ENCODE results near the gene KRT16. TPM values are rescaled to one million over a fixed set of nuclear protein-coding genes. Genes with fewer than 3 reads are reported as not detected.

Gene KRT16
- total RNA-seq, 1 experiment from 2014 or later, result 0.61 TPM

DNA sequence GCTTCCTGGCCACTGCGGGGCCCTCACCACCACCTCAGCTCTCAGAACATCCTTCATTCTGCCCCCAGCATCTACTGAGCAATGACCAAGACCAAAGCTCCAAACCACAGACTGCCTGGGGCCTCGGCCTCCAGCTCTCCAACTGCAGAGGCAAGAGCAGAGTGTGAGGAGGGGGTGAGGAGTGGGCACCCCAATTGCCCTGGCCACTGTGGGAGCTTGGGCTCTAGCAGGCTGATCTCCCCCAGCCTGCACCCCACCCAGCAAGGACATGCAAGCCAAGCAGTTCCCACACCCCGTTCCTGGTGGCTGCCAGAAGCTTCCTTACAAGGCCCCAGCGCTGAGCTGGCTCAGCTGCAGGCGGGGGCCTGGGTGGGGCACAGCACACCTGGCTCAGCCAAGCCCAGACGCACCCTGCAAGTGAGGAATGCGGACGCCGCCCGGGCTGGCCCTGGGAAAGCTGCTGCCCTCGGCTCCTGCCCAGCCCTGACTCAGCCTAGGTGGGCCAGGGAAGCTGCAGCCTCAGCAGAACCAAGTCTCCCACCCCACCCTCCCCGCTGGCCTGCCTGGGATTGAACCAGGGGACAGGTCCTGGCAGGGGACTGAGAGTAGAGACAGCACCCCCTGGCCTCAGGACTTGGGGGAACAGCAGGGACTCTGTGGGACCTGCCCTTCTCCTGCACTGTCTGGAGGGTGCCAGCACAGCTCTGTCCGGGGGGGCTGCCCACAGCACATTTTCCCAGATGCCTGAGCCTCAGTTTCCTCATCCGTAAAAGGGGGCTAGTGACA is 41.5 kb upstream of the KRT16 start (continued):
- TF ChIP-seq, protein P1, sequence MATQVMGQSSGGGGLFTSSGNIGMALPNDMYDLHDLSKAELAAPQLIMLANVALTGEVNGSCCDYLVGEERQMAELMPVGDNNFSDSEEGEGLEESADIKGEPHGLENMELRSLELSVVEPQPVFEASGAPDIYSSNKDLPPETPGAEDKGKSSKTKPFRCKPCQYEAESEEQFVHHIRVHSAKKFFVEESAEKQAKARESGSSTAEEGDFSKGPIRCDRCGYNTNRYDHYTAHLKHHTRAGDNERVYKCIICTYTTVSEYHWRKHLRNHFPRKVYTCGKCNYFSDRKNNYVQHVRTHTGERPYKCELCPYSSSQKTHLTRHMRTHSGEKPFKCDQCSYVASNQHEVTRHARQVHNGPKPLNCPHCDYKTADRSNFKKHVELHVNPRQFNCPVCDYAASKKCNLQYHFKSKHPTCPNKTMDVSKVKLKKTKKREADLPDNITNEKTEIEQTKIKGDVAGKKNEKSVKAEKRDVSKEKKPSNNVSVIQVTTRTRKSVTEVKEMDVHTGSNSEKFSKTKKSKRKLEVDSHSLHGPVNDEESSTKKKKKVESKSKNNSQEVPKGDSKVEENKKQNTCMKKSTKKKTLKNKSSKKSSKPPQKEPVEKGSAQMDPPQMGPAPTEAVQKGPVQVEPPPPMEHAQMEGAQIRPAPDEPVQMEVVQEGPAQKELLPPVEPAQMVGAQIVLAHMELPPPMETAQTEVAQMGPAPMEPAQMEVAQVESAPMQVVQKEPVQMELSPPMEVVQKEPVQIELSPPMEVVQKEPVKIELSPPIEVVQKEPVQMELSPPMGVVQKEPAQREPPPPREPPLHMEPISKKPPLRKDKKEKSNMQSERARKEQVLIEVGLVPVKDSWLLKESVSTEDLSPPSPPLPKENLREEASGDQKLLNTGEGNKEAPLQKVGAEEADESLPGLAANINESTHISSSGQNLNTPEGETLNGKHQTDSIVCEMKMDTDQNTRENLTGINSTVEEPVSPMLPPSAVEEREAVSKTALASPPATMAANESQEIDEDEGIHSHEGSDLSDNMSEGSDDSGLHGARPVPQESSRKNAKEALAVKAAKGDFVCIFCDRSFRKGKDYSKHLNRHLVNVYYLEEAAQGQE (IDR thresholded peaks at IDR 0.05; ENCODE audit: low read depth), result no peak
- TF ChIP-seq MAX (IDR thresholded peaks at IDR 0.05) (peak; percentile 70; the same call in 1 of the 2 replicates), ZBTB33 (IDR thresholded peaks at IDR 0.05; ENCODE audit: extremely low read depth, insufficient replicate concordance, low read length) (no peak), CBX3 (IDR thresholded peaks at IDR 0.05; ENCODE audit: low read depth) (no peak; the same call in 1 of the 2 replicates), ZNF274 (IDR thresholded peaks at IDR 0.05; ENCODE audit: low read depth, low read length) (no peak), EZH2 (IDR thresholded peaks at IDR 0.05) (no peak), ZFX (IDR thresholded peaks at IDR 0.05) (peak; percentile 23; the same call in 1 of the 2 replicates), SIN3A (IDR thresholded peaks at IDR 0.05; ENCODE audit: low read depth) (no peak), RAD21 (IDR thresholded peaks at IDR 0.05; ENCODE audit: low read depth) (no peak), EZH2phosphoT487 (IDR thresholded peaks at IDR 0.05; ENCODE audit: borderline replicate concordance) (no peak)
